ENCODE results near the gene NAP1L4. TPM values are rescaled to one million over a fixed set of nuclear protein-coding genes. Genes with fewer than 3 reads are reported as not detected.

NAP1L4 gene
- total RNA-seq, 2 donors from 2014 or later = 45.9 to 57.7 TPM

GRCh38 chr11:2921742-2922493 lies 70.2 kb downstream of the NAP1L4 start:
- no peak overlapping the region for H3K4me3 ChIP-seq
- no peak for DNase-seq
- 84% methylated on average over 18 of the region's 29 CpGs; no CpG with 5 or more reads in 1 of the 2 donors for WGBS, 2 donors

GRCh38 chr11:2921261-2921660 lies 70.9 kb downstream of the NAP1L4 start:
- WGBS, 2 donors = 89% methylated on average over 9 to 10 of the region's 16 CpGs
- no peak for TF ChIP-seq POLR2A (IDR thresholded peaks at IDR 0.05)
- no peak for TF ChIP-seq CTCF (IDR thresholded peaks at IDR 0.05)
- Histone ChIP-seq H3K27ac (no peak overlapping the region), H3K27me3 (no peaks in the 10 kb centered on the region), H3K4me3 (no peak overlapping the region), H3K4me1 (no peaks in the 10 kb centered on the region), H3K9me3 (no peaks in the 10 kb centered on the region), H3K36me3 (replicated peaks in 1 of 2; ENCODE audit: insufficient read depth in 1 of 2, low read depth in 2 of 2) (no peaks in the 10 kb centered on the region)
- intact Hi-C loops (cut with DNase I) = no loop called here
- DNase-seq = no peak
- no peak for ATAC-seq

More at GRCh38 chr11:2921742-2922493, 70.2 kb downstream of the NAP1L4 start:
- H3K36me3 ChIP-seq (replicated peaks in 1 of 2; ENCODE audit: insufficient read depth in 1 of 2, low read depth in 2 of 2) = no peaks in the 10 kb centered on the region
- intact Hi-C loops (cut with DNase I) = no loop called here
- H3K4me1 ChIP-seq = no peaks in the 10 kb centered on the region
- no peaks in the 10 kb centered on the region for H3K9me3 ChIP-seq
- TF ChIP-seq CTCF (IDR thresholded peaks at IDR 0.05) = no peak
- no peak for TF ChIP-seq POLR2A (IDR thresholded peaks at IDR 0.05)
- no peak for ATAC-seq
- H3K27me3 ChIP-seq = no peaks in the 10 kb centered on the region
- no peak overlapping the region for H3K27ac ChIP-seq

DNA sequence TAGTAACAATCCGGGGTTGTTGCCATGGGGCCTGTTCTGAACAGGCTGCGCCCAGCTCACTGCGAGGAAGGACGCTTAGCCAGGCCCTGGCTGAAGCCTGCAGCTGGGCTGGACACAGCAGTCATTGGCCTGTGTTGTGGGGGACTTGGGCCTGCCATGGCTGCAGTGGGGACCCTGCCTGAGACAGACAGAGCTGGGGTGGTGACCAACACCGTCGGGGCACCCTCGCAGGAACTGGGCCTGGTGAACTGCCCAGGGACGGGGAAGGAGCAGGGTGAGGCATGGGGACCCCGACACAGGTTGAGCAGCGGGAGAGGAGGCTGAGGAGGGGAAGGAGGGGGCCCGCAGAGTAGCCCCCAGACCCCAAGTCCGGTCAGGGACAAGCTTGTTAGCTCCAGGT lies 71.8 kb downstream of the NAP1L4 start:
- TF ChIP-seq CTCF (IDR thresholded peaks at IDR 0.05) = no peak
- no peak for TF ChIP-seq POLR2A (IDR thresholded peaks at IDR 0.05)
- H3K4me3 ChIP-seq = no peak overlapping the region
- intact Hi-C loops (cut with DNase I) = no loop called here
- H3K9me3 ChIP-seq = no peaks in the 10 kb centered on the region
- no peak for ATAC-seq
- no peaks in the 10 kb centered on the region for H3K4me1 ChIP-seq
- DNase-seq = no peak
- no peaks in the 10 kb centered on the region for H3K36me3 ChIP-seq (replicated peaks in 1 of 2; ENCODE audit: insufficient read depth in 1 of 2, low read depth in 2 of 2)
- WGBS, 2 donors = 87 to 93% methylated on average over 8 to 12 of the region's 12 CpGs
- no peak overlapping the region for H3K27ac ChIP-seq
- H3K27me3 ChIP-seq = no peaks in the 10 kb centered on the region

DNA sequence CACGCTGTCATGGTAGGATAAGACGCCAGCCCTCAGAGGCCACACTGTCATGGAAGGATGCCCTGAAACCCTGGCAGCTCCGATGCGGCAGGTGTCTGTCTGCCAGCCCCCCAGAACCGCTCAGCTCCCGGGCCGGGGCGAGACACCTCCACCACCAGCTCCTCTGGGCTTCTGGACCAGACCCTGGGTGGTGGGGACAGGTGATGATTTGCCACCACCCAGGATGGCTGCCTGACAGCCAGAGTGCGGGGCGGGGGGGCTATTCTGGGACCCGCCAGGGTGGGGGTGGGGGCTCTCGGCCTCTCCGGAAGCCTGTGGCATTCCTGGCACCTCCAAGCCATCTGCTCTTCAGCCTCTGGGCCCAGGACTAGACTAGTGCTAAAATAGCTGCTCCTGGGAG lies 72.3 kb downstream of the NAP1L4 start:
- no peaks in the 10 kb centered on the region for H3K4me1 ChIP-seq
- no peak for DNase-seq

More for the DNA sequence above, 72.3 kb downstream of the NAP1L4 start:
- no peaks in the 10 kb centered on the region for H3K9me3 ChIP-seq
- WGBS, 2 donors = 81 to 87% methylated on average over 3 to 8 of the region's 13 CpGs
- H3K36me3 ChIP-seq (replicated peaks in 1 of 2; ENCODE audit: insufficient read depth in 1 of 2, low read depth in 2 of 2) = no peaks in the 10 kb centered on the region
- no peak for ATAC-seq
- TF ChIP-seq CTCF (IDR thresholded peaks at IDR 0.05) = no peak
- TF ChIP-seq POLR2A (IDR thresholded peaks at IDR 0.05) = no peak
- H3K27me3 ChIP-seq = no peaks in the 10 kb centered on the region
- intact Hi-C loops (cut with DNase I) = no loop called here
- H3K4me3 ChIP-seq = no peak overlapping the region
- no peak overlapping the region for H3K27ac ChIP-seq
